ENCODE measurements around the gene STARD13. TPM values are rescaled to one million over a fixed set of nuclear protein-coding genes. Genes with fewer than 3 reads are reported as not detected.

Gene STARD13
- total and polyA plus RNA-seq, 9 donors = 7.2 to 31.5 (median 14.0) TPM

DNA sequence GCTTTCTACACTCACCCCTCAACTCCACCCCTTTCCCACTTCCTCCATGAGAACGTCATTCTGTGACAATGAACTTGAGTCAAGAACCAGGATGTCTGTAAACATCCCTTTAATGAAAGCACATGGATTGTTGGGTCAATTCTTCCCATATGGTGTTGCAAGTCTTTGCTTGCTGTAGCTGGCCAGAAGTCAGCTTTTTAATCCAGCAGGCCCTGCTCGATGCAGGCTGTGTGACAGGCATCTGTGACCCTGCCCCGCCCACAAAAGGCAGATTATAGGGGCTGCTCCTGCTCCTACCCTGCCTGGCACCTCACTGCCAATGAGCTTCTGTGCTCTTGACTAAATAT lies 78.0 kb downstream of the STARD13 start:
- WGBS, 3 donors = 44 to 48% (median 47%) methylated on average over 3 of the region's 3 CpGs
- intact Hi-C loops (cut with DNase I) = no loop called here

GRCh38 chr13:33206945-33207614 lies 78.5 kb downstream of the STARD13 start:
- Histone ChIP-seq H3K4me1 (ENCODE audit: insufficient read depth) (peaks cover 10% of the 10 kb centered on the region), H3K9me3 (no peaks in the 10 kb centered on the region), H3K27me3 (no peaks in the 10 kb centered on the region), H3K27ac (no peak overlapping the region), H3K4me3 (no peak overlapping the region), H3K36me3 (no peaks in the 10 kb centered on the region)
- intact Hi-C loops (cut with DNase I) = no loop called here
- WGBS, 3 donors = 68 to 75% (median 73%) methylated on average over 5 of the region's 5 CpGs
- TF ChIP-seq, protein P1, sequence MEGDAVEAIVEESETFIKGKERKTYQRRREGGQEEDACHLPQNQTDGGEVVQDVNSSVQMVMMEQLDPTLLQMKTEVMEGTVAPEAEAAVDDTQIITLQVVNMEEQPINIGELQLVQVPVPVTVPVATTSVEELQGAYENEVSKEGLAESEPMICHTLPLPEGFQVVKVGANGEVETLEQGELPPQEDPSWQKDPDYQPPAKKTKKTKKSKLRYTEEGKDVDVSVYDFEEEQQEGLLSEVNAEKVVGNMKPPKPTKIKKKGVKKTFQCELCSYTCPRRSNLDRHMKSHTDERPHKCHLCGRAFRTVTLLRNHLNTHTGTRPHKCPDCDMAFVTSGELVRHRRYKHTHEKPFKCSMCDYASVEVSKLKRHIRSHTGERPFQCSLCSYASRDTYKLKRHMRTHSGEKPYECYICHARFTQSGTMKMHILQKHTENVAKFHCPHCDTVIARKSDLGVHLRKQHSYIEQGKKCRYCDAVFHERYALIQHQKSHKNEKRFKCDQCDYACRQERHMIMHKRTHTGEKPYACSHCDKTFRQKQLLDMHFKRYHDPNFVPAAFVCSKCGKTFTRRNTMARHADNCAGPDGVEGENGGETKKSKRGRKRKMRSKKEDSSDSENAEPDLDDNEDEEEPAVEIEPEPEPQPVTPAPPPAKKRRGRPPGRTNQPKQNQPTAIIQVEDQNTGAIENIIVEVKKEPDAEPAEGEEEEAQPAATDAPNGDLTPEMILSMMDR (IDR thresholded peaks at IDR 0.05) = no peak
- TF ChIP-seq EP300 (IDR thresholded peaks at IDR 0.05) = no peak
- TF ChIP-seq POLR2A (IDR thresholded peaks at IDR 0.05) = no peak
- no peak for DNase-seq

More for the DNA sequence above, 78.0 kb downstream of the STARD13 start:
- no peaks in the 10 kb centered on the region for H3K9me3 ChIP-seq
- H3K36me3 ChIP-seq = no peaks in the 10 kb centered on the region
- no peak overlapping the region for H3K27ac ChIP-seq
- TF ChIP-seq, protein P1 (IDR thresholded peaks at IDR 0.05) = no peak
- no peaks in the 10 kb centered on the region for H3K27me3 ChIP-seq
- DNase-seq = no peak
- no peak overlapping the region for H3K4me3 ChIP-seq
- peaks cover 10% of the 10 kb centered on the region for H3K4me1 ChIP-seq (ENCODE audit: insufficient read depth)

- DNase-seq = no peak
- no peaks in the 10 kb centered on the region for H3K27me3 ChIP-seq
- H3K36me3 ChIP-seq = no peaks in the 10 kb centered on the region
- H3K27ac ChIP-seq = no peak overlapping the region
- WGBS, 3 donors = 84 to 89% (median 85%) methylated on average over 3 of the region's 3 CpGs
- no peaks in the 10 kb centered on the region for H3K9me3 ChIP-seq
- H3K4me1 ChIP-seq (ENCODE audit: insufficient read depth) = peaks cover 10% of the 10 kb centered on the region
- intact Hi-C loops (cut with DNase I) = no loop called here
- H3K4me3 ChIP-seq = no peak overlapping the region
- TF ChIP-seq, protein P1 (IDR thresholded peaks at IDR 0.05) = no peak
- TF ChIP-seq POLR2A (IDR thresholded peaks at IDR 0.05) = no peak
- TF ChIP-seq EP300 (IDR thresholded peaks at IDR 0.05) = no peak
These were observed 79.1 kb downstream of the STARD13 start for GRCh38 chr13:33206425-33206824.

DNA sequence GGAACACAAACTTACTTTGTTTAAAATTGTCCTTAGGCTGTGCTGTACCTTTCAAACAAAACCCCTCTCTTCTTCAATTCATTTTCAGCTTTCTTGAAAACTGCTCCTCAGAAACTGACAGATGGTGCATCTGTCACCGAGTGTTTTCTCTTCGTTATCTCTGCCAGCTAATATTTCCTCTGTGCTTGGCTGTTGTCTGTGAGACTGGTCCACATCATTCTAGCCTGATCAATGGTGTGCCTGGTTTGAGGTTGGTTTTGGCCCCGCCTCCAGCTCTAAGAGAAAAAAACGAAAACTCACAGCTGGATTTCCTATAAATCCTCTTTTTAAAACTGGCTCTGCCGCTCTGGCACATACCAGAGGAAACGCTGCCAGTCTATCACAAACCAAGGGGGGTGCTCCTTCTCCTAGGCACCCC lies 79.7 kb downstream of the STARD13 start:
- Histone ChIP-seq H3K9me3 (no peaks in the 10 kb centered on the region), H3K27me3 (no peaks in the 10 kb centered on the region), H3K4me1 (ENCODE audit: insufficient read depth) (peaks cover 10% of the 10 kb centered on the region), H3K36me3 (no peaks in the 10 kb centered on the region), H3K27ac (peak overlapping the region in 1 of 2 donors; percentile 21), H3K4me3 (no peak overlapping the region)
- TF ChIP-seq EP300 (IDR thresholded peaks at IDR 0.05) (no peak), POLR2A (IDR thresholded peaks at IDR 0.05) (no peak)
- TF ChIP-seq, protein P1 (IDR thresholded peaks at IDR 0.05) = no peak
- DNase-seq = no peak
- intact Hi-C loops (cut with DNase I) = no loop called here
- 14 to 18% (median 15%) methylated on average over 6 of the region's 6 CpGs for WGBS, 3 donors
